Measurements from ENCODE around the gene PDE2A.

- TF ChIP-seq EZH2 (IDR thresholded peaks at IDR 0.05; ENCODE audit: insufficient read depth, low read length) (no peak), CTCF (IDR thresholded peaks at IDR 0.05; ENCODE audit: insufficient read depth, low read depth, low read length) (no peak)
Observed at GRCh38 chr11:72637198-72637597, 37.0 kb downstream of the PDE2A start.

Measured in astrocyte (in vitro differentiated cells and primary cell).